Fibroblast of lung (primary cell): ENCODE measurements around the gene SERF2.

Experiments
- EZH2 ChIP-seq: IDR thresholded peaks from 2 replicates; pipeline ENCODE4 v1.5.1; 2012; ENCODE audit warnings: low read length, control low read depth, mild to moderate bottlenecking; ENCODE audit errors: missing control alignments
- TF ChIP-seq, protein P1 (sequence below), 2 donors: IDR thresholded peaks in 1 of 2; conservative IDR thresholded peaks in 1 of 2; 1 replicate in 1 of 2; 2 replicates in 1 of 2; pipeline ENCODE4 v1.5.1; 2011 to 2012; ENCODE audit warnings: low read length in 2 of 2, control low read depth in 1 of 2, inconsistent platforms in 1 of 2, low read depth in 1 of 2, mild to moderate bottlenecking in 1 of 2

DNA sequence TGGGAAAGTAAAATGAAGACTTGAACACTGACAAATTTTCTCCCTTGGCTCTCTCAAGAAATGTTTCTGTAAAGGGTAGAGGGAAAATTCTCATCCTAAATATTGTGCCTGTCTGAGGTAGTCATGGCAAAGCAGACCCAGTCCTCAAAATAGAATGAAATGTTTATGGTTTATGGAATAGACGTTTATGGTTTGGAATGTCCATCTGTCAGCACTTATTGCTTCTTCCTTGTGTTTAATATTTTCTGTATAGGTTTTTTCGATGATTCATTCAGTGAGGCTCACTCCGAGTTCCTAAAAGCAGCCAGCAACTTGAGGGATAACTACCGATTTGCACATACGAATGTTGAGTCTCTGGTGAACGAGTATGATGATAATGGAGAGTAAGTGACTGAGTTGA is 29.3 kb upstream of the SERF2 start:
- no peak for TF ChIP-seq EZH2
- TF ChIP-seq, protein P1, sequence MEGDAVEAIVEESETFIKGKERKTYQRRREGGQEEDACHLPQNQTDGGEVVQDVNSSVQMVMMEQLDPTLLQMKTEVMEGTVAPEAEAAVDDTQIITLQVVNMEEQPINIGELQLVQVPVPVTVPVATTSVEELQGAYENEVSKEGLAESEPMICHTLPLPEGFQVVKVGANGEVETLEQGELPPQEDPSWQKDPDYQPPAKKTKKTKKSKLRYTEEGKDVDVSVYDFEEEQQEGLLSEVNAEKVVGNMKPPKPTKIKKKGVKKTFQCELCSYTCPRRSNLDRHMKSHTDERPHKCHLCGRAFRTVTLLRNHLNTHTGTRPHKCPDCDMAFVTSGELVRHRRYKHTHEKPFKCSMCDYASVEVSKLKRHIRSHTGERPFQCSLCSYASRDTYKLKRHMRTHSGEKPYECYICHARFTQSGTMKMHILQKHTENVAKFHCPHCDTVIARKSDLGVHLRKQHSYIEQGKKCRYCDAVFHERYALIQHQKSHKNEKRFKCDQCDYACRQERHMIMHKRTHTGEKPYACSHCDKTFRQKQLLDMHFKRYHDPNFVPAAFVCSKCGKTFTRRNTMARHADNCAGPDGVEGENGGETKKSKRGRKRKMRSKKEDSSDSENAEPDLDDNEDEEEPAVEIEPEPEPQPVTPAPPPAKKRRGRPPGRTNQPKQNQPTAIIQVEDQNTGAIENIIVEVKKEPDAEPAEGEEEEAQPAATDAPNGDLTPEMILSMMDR (conservative IDR thresholded peaks at IDR 0.05 in 1 of 2, IDR thresholded peaks at IDR 0.05 in 1 of 2; ENCODE audit: low read depth in 1 of 2, low read length in 2 of 2): no peak
